Measurements from ENCODE around the gene MAP7. TPM values are rescaled to one million over a fixed set of nuclear protein-coding genes. Genes with fewer than 3 reads are reported as not detected.
A peak's percentile ranks its signal among the peaks of the same experiment; 100 is the strongest.
"Not testable (repeated sequence)": the region's sequence is repeated elsewhere in the genome, so short reads cannot be mapped to it uniquely, and the experiment has no call there.

Gene MAP7
- under 1 TPM in 4 of 6 donors, not detected in 2; 0.19 to 0.71 (median 0.32) TPM for polyA plus RNA-seq (ENCODE audit: low read depth in 6 of 6)

DNA sequence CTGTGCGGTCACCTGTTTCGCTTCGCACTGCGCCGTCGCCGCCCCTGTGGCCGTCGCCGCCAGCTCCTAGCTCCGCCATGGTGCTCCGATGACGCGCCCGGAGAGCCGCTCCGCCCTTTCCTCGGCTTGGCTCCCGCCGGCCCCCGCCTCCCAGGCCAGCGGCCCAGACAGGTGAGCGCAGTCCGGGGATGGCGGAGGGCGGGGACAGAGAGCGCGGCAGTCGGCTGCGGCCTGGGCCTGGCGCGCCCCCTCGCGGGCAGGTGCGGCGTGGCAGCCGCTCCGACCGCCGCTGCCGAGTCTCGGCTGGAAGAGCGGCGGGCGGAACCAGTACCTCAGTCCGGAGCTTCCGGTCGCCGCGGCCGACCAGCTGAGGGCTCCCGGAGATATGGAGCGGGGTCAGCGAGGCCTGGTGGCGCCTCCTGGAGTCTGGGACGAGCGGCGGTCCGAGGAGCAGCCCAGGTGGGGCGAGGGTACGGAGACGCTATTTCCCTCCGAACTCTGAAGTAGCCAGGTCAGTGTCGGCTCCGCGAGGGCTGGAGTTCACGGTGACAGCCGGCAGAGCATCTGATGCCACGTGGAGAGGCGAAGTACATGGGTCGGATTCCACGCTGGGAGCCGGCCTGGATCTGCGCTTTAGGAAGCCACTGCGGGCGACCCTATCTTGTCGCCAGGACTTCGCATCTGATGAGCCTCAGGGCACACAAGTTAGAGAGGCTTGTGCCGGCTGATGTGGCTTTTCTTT lies at the start of gene MAP7:
Gene MAP7, minus strand, starts transcription at position 93 of the 742 bp plus-strand sequence. Its CDS starts 14 bp downstream, at position 79.
- peak within 1 kb of the TSS; percentile 68 to 87 (median 80) for H3K4me3 Mint-ChIP-seq
- peak within 1 kb of the TSS in 3 of 6 donors; percentile 12 to 52 (median 36) for H3K27ac Mint-ChIP-seq
- no peaks in the 10 kb centered on the region for H3K36me3 Mint-ChIP-seq
- ATAC-seq (ENCODE audit: low read depth in 2 of 2) (peak; percentile 79 to 83), DNase-seq (peak; percentile 52)
- H3K9me3 Mint-ChIP-seq, result no peaks in the 10 kb centered on the region
- H3K27me3 Mint-ChIP-seq, result peaks cover 33 to 34% (median 33%) of the 10 kb centered on the region in 3 donors
- peaks cover 0 to 9% (median 5%) of the 10 kb centered on the region in 3 donors for H3K4me1 Mint-ChIP-seq

DNA sequence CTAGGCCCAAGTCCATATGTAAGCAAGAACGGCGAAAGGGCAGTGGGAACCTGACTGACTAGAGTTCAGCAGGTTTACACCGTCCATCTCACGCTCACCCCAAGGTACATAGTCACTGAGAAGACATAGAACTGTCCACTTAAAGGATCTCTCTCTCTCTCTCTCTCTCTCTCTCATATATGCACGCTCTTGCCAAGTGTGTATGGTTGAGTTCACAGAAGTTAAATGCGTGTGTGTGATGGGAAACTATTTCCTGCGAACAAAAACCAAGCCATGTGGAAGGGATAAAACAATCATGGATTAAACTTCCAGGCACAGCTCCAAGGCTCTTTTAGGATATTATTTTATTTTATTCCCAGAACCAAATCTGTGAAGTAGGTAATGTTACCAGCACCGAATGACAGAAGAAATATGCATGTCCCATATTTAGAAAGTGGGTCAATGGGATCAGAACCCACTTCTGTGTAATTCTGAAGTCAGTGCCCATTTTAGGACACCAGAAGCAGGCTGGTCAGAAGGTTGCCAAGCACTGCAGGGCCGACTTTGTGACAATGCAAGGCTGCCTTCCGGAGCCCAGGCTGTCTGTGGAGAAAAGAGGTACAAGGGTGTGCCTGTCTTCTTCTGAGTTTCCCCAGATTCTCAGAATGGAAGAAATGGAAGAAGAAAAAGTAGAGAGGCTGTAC lies 49.2 kb upstream of the MAP7 start:
- H3K36me3 Mint-ChIP-seq, result peaks cover 31 to 50% of the 10 kb centered on the region in 2 donors
- no peaks in the 10 kb centered on the region for H3K9me3 Mint-ChIP-seq
- no peak for ATAC-seq (ENCODE audit: low read depth in 2 of 2)
- DNase-seq, result no peak
- H3K4me1 Mint-ChIP-seq, result peaks cover 14 to 25% (median 15%) of the 10 kb centered on the region in 3 donors
- H3K27ac Mint-ChIP-seq, result no peak overlapping the region
- H3K4me3 Mint-ChIP-seq, result no peak overlapping the region
- H3K27me3 Mint-ChIP-seq, result peaks cover 0 to 8% (median 0%) of the 10 kb centered on the region in 3 donors

DNA sequence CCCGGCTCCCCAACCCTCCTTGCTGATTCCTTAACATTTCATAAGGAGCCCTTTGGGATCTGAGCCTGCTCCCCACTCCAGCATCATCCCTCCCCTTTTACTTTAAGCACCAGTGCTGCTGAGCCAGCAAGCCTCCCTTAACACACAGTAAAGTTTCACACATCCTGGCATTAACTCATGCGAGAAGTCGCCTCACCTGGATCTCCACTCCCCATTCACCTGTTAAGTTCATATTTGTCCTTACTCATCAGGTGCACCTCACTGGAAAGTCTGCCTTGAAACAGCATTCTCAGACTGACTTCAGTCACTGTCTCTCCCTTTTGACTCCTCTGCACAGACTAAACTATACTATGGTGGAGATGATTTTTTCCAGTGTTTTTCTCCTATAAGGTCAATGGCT lies 47.8 kb upstream of the MAP7 start:
- peaks cover 23 to 39% (median 25%) of the 10 kb centered on the region in 3 donors for H3K4me1 Mint-ChIP-seq
- no peak overlapping the region for H3K27ac Mint-ChIP-seq
- H3K4me3 Mint-ChIP-seq, result no peak overlapping the region
- H3K36me3 Mint-ChIP-seq, result peaks cover 37 to 41% of the 10 kb centered on the region in 2 donors
- DNase-seq (no peak), ATAC-seq (ENCODE audit: low read depth in 2 of 2) (no peak)
- no peaks in the 10 kb centered on the region for H3K9me3 Mint-ChIP-seq
- H3K27me3 Mint-ChIP-seq, result peaks cover 0 to 8% (median 0%) of the 10 kb centered on the region in 3 donors

DNA sequence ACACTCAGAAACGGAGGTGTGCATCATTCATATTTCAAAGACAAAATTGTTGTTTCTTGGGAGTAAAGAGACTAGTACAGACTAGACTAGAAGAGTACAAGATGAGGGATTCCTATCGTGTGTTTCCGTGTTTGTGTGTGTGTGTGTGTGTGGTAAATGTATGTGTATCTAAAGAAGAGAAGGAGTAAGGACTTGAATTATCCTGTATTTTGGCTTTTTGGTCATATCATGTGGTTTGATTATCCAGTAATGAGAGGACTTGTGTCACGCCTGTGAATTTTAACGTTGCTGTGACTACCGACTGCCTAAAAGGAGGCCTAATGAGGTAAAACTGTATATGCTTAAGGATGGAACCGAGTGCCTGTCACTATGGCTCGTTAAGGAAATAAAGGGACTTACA lies 44.4 kb upstream of the MAP7 start:
- peaks cover 0 to 8% (median 0%) of the 10 kb centered on the region in 3 donors for H3K27me3 Mint-ChIP-seq
- peaks cover 23 to 39% (median 25%) of the 10 kb centered on the region in 3 donors for H3K4me1 Mint-ChIP-seq
- H3K27ac Mint-ChIP-seq, result peak overlapping the region in 1 of 6 donors; percentile 0
- peaks cover 0 to 4% (median 0%) of the 10 kb centered on the region in 7 donors for H3K9me3 Mint-ChIP-seq
- H3K36me3 Mint-ChIP-seq, result peaks cover 53 to 55% of the 10 kb centered on the region in 2 donors
- peak overlapping the region in 1 of 8 donors; percentile 47 for H3K4me3 Mint-ChIP-seq
- ATAC-seq (ENCODE audit: low read depth in 2 of 2) (no peak), DNase-seq (no peak)

DNA sequence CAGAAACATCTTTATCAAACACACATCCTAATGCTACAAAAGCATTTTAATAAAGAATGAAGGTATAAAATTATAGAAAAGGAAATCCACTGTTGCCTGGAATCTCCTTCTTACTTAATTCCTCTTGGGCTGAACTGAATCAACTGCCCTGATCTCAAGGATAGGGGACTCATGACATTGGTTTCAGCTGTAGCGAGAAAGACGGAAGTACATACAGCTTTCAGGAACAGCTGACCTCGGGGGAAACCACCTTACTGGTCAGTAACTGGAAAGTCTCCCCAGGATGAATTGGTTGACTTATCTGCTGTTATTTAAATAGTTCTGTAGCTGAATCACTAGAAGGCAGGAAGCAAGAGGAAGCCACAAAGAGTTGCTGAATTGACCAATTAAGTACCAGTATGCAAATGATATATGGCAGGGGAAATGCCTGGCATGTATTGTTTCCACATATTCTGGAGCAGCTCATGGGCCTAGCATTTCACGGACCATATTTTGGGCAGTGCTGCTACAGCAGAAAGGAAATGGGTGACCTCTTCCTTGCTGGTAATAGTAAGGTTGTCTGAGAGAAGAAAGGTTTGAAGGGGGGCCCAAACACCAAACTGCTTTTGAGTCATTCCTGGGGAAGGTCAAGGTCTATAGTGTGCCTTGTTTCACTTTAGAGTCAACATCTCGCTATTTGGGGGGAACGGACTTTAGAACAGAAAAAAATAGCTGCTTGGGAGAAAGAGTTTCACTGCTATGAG lies 43.7 kb upstream of the MAP7 start:
- peaks cover 25 to 39% (median 27%) of the 10 kb centered on the region in 3 donors for H3K4me1 Mint-ChIP-seq
- H3K27me3 Mint-ChIP-seq, result peaks cover 0 to 8% (median 0%) of the 10 kb centered on the region in 3 donors
- ATAC-seq (ENCODE audit: low read depth in 2 of 2), result peak; percentile 93
- peak overlapping the region in 6 of 8 donors; percentile 9 to 64 (median 48) for H3K4me3 Mint-ChIP-seq
- peak overlapping the region in 5 of 6 donors; percentile 30 to 86 (median 75) for H3K27ac Mint-ChIP-seq
- peaks cover 55 to 60% of the 10 kb centered on the region in 2 donors for H3K36me3 Mint-ChIP-seq
- peak; percentile 53 for DNase-seq
- peaks cover 0 to 4% (median 0%) of the 10 kb centered on the region in 7 donors for H3K9me3 Mint-ChIP-seq

DNA sequence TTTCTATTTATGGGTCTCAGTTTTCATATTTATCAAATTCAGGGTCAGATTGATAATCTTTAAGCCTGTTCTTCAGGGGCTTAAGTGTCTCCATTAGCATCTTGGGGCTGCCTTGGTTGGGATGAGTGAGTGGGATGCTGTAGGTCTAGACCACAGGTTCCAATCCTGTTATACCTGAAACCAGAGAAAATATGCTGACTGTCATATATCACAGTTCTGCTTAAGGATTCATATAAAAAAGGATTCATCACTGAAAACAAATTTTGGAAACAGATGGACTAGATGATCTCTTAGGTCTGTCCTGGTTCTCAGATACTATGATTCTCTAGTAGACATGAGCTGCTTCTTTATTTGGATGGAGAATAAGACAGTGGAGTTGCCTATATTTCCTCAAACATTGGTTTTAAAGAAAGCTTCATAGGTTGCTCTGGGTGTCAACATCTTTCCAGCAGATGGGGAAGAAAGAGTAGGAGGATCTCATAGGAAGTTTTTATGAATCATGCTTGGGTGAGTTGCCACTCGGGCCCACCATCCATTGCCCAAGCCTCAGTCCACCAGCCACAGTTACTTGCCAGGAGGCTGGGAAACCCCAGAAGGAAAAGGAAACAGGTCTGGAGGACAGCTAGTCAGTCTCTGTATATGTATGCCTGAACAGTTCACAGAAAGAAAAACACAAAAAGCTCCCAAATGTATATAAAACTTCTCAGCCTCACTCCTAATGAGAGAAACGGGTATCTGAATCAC lies 42.9 kb upstream of the MAP7 start:
- ATAC-seq (ENCODE audit: low read depth in 2 of 2) (no peak), DNase-seq (no peak)
- peaks cover 0 to 4% (median 0%) of the 10 kb centered on the region in 7 donors for H3K9me3 Mint-ChIP-seq
- H3K27ac Mint-ChIP-seq, result peak overlapping the region in 2 of 6 donors; percentile 29 to 37
- peaks cover 55 to 60% of the 10 kb centered on the region in 2 donors for H3K36me3 Mint-ChIP-seq
- H3K27me3 Mint-ChIP-seq, result peaks cover 0 to 8% (median 0%) of the 10 kb centered on the region in 3 donors
- H3K4me1 Mint-ChIP-seq, result peaks cover 25 to 41% (median 25%) of the 10 kb centered on the region in 3 donors
- no peak overlapping the region for H3K4me3 Mint-ChIP-seq

DNA sequence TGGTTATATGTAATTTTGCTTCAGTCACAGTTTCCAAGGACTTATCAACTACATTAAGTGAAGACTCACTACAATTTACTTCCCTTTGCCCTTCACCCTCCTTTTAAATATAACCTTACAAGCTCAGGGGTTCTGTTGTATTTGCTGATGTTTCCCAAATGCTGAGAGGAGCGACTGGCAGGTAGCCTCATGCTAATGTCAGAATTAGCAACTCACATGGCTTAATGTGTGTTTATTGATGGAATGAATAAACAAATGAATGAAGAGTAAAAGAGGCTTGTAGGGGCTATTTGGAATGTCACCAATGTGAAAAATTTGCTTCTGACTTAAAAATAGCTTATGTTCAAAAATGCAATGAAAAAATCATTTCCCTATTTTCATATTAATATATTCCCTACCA lies 41.4 kb upstream of the MAP7 start:
- Mint-ChIP-seq H3K36me3 (peaks cover 53 to 55% of the 10 kb centered on the region in 2 donors), H3K4me1 (peaks cover 23 to 39% (median 25%) of the 10 kb centered on the region in 3 donors), H3K4me3 (no peak overlapping the region), H3K27me3 (peaks cover 0 to 8% (median 0%) of the 10 kb centered on the region in 3 donors), H3K27ac (no peak overlapping the region), H3K9me3 (peaks cover 0 to 4% (median 0%) of the 10 kb centered on the region in 7 donors)
- no peak for DNase-seq
- no peak for ATAC-seq (ENCODE audit: low read depth in 2 of 2)

DNA sequence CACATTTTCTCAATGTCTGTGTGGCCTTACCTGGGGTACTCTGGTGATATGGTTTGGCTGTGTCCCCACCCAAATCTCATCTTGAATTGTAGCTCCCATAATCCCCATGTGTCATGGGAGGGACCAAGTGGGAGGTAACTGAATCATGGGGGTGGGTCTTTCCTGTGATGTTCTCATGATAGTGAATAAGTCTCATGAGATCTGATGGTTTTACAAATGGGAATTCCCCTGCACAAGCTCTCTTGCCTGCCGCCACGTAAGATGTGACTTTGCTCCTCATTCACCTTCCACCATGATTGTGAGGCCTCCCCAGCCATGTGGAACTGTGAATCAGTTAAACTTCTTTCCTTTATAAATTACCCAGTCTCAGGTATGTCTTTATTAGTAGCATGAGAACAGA lies 40.6 kb upstream of the MAP7 start:
- H3K27ac Mint-ChIP-seq, result peak overlapping the region in 1 of 6 donors; percentile 26
- DNase-seq; H3K9me3 Mint-ChIP-seq; ATAC-seq (ENCODE audit: low read depth in 2 of 2); H3K27me3 Mint-ChIP-seq; H3K4me3 Mint-ChIP-seq: not testable (repeated sequence)
- peaks cover 45 to 55% of the 10 kb centered on the region in 2 donors for H3K36me3 Mint-ChIP-seq
- peaks cover 16 to 33% (median 19%) of the 10 kb centered on the region in 3 donors for H3K4me1 Mint-ChIP-seq

DNA sequence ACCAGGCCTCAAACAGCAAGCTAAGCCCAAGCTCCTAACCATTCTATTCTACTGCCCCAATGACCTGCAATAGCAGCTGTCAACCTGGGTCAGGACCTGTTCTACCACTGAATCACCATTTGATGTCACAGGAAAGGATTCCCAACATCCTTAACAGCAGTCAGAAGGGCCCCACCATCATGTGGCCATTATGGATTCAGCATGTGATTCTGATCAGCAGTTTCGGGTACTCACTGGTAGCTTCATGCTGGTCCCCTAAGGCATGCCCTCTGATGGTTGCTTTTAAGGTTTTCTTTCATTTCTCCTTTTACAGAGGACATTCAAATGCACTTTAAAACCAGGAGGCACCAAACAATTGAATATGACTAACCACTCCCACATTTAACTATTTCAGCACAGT lies 37.3 kb upstream of the MAP7 start:
- no peak overlapping the region for H3K27ac Mint-ChIP-seq
- no peaks in the 10 kb centered on the region for H3K27me3 Mint-ChIP-seq
- no peak overlapping the region for H3K4me3 Mint-ChIP-seq
- H3K4me1 Mint-ChIP-seq, result peaks cover 0 to 5% (median 4%) of the 10 kb centered on the region in 3 donors
- peaks cover 53 to 62% of the 10 kb centered on the region in 2 donors for H3K36me3 Mint-ChIP-seq
- peaks cover 0 to 4% (median 0%) of the 10 kb centered on the region in 7 donors for H3K9me3 Mint-ChIP-seq
- DNase-seq, result no peak
- no peak for ATAC-seq (ENCODE audit: low read depth in 2 of 2)

DNA sequence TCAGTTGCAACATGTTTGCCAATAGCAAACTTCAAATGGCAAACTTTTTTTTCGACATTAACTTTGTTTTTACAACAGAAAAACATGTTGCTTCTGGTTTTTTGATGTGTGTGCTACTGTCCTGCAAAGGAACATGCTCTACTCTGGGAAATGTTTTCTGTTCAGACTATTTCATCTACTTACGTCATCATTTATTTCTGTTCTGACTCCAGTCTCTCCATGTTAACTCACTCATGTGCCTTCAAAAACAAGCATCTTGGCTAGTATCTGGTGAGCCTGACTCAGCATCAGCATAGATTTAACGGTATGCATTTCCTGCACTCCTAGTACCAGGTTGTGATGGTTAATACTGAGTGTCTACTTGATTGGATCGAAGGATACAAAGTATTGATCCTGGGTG lies 36.1 kb upstream of the MAP7 start:
- H3K4me3 Mint-ChIP-seq, result no peak overlapping the region
- ATAC-seq (ENCODE audit: low read depth in 2 of 2), result no peak
- H3K36me3 Mint-ChIP-seq, result peaks cover 45 to 55% of the 10 kb centered on the region in 2 donors
- H3K4me1 Mint-ChIP-seq, result peaks cover 0 to 5% (median 4%) of the 10 kb centered on the region in 3 donors
- peaks cover 0 to 4% (median 0%) of the 10 kb centered on the region in 7 donors for H3K9me3 Mint-ChIP-seq
- no peak overlapping the region for H3K27ac Mint-ChIP-seq
- no peak for DNase-seq
- H3K27me3 Mint-ChIP-seq, result no peaks in the 10 kb centered on the region

DNA sequence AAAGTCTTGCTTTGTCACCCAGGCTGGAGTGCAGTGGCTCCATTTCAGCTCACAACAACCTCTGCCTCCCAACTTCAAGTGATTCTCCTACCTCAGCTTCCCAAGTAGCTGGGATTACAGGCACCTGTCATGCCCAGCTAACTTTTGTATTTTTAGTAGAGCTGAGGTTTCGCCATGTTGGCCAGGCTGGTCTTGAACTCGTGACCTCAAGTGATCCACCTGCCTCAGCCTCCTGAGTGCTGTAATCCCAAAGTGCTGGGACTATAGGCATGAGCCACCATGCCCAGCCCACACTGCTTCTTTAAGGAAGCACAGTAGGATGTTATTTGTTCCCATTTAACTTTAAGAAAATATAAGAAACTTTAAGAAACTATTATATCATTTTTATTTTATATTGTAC lies 35.3 kb upstream of the MAP7 start:
- not testable (repeated sequence) for H3K27me3 Mint-ChIP-seq; ATAC-seq (ENCODE audit: low read depth in 2 of 2); H3K4me3 Mint-ChIP-seq; H3K9me3 Mint-ChIP-seq; H3K27ac Mint-ChIP-seq; H3K4me1 Mint-ChIP-seq; DNase-seq
- peaks cover 37 to 54% of the 10 kb centered on the region in 2 donors for H3K36me3 Mint-ChIP-seq

DNA sequence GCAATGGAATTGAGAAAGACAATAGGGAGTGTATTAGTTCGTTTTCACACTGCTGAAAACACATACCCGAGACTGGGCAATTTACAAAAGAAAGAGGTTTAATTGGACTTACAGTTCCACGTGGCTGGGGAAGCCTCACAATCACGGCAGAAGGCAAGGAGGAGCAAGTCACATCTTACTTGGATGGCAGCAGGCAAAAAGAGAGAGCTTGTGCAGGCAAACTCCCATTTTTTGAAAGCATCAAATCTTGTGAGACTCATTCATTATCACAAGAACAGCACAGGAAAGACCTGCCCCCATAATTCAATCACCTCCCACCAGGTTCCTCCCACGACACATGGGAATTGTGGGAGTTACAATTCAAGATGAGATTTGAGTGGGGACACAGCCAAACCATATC lies 34.1 kb upstream of the MAP7 start:
- H3K4me3 Mint-ChIP-seq; H3K27me3 Mint-ChIP-seq; ATAC-seq (ENCODE audit: low read depth in 2 of 2); H3K9me3 Mint-ChIP-seq; H3K4me1 Mint-ChIP-seq; H3K27ac Mint-ChIP-seq; DNase-seq: not testable (repeated sequence)
- peaks cover 36 to 57% of the 10 kb centered on the region in 2 donors for H3K36me3 Mint-ChIP-seq

Data from naive B cell (primary cell).